HEK293 (cell line): ENCODE data around the gene FOXO3.

ENCODE experiments used
- HOXD13 ChIP-seq: sonication (generic); formaldehyde crosslinking; IDR thresholded peaks from 2 replicates; pipeline ENCODE4 v1.8.0; 2022; ENCODE audit warnings: missing genetic modification reagents, borderline replicate concordance
- MYNN ChIP-seq: fragments of 450-650 bp; formaldehyde crosslinking; IDR thresholded peaks from 2 replicates; pipeline ENCODE4 v1.5.1; 2016; ENCODE audit warnings: missing biosample characterization, missing genetic modification characterization, borderline replicate concordance
- SP3 ChIP-seq: fragments of 450-650 bp; formaldehyde crosslinking; IDR thresholded peaks from 2 replicates; pipeline ENCODE4 v1.5.1; 2016; ENCODE audit warnings: missing biosample characterization, missing genetic modification characterization
- ZEB2 ChIP-seq: fragments of 450-650 bp; formaldehyde crosslinking; IDR thresholded peaks from 2 replicates; pipeline ENCODE4 v1.5.1; 2016; ENCODE audit warnings: missing biosample characterization, missing genetic modification characterization
- ZFP37 ChIP-seq: fragments of 450-650 bp; formaldehyde crosslinking; IDR thresholded peaks from 2 replicates; pipeline ENCODE4 v1.5.1; 2016; ENCODE audit warnings: missing biosample characterization, missing genetic modification characterization
- ZFP69B ChIP-seq: fragments of 450-650 bp; formaldehyde crosslinking; IDR thresholded peaks from 2 replicates; pipeline ENCODE4 v1.5.1; 2016; ENCODE audit warnings: missing biosample characterization, missing genetic modification characterization
- ZNF112 ChIP-seq: fragments of 450-650 bp; formaldehyde crosslinking; IDR thresholded peaks from 2 replicates; pipeline ENCODE4 v1.5.0; 2017; ENCODE audit warnings: missing biosample characterization, missing genetic modification characterization
- ZNF140 ChIP-seq: fragments of 450-650 bp; formaldehyde crosslinking; IDR thresholded peaks from 2 replicates; pipeline ENCODE4 v1.5.1; 2016; ENCODE audit warnings: missing biosample characterization, missing genetic modification characterization
- ZNF157 ChIP-seq: fragments of 450-650 bp; formaldehyde crosslinking; IDR thresholded peaks from 2 replicates; pipeline ENCODE4 v1.5.1; 2016; ENCODE audit warnings: missing biosample characterization, missing genetic modification characterization
- ZNF335 ChIP-seq: fragments of 450-650 bp; formaldehyde crosslinking; conservative IDR thresholded peaks from 2 replicates; pipeline ENCODE4 v1.5.1; 2016; ENCODE audit warnings: missing biosample characterization, missing genetic modification characterization
- ZNF37A ChIP-seq: fragments of 450-650 bp; IDR thresholded peaks from 2 replicates; pipeline ENCODE4 v1.5.1; 2018; ENCODE audit warnings: missing biosample characterization, missing genetic modification characterization
- ZNF529 ChIP-seq: fragments of 450-650 bp; formaldehyde crosslinking; IDR thresholded peaks from 2 replicates; pipeline ENCODE4 v1.5.1; 2017; ENCODE audit warnings: missing genetic modification characterization, missing biosample characterization; ENCODE audit not compliant: insufficient replicate concordance
- ZNF544 ChIP-seq: fragments of 450-650 bp; formaldehyde crosslinking; IDR thresholded peaks from 2 replicates; pipeline ENCODE4 v1.5.0; 2017; ENCODE audit warnings: missing biosample characterization, missing genetic modification characterization
- ZNF548 ChIP-seq: fragments of 450-650 bp; formaldehyde crosslinking; IDR thresholded peaks from 2 replicates; pipeline ENCODE4 v1.5.1; 2016; ENCODE audit warnings: missing biosample characterization, missing genetic modification characterization
- ZNF549 ChIP-seq: fragments of 450-650 bp; IDR thresholded peaks from 2 replicates; pipeline ENCODE4 v1.5.1; 2018; ENCODE audit warnings: missing biosample characterization, missing genetic modification characterization, mild to moderate bottlenecking, inconsistent platforms, moderate library complexity
- ZNF585B ChIP-seq: fragments of 450-650 bp; formaldehyde crosslinking; IDR thresholded peaks from 2 replicates; pipeline ENCODE4 v1.5.1; 2016; ENCODE audit warnings: missing biosample characterization, missing genetic modification characterization
- ZNF596 ChIP-seq: fragments of 450-650 bp; IDR thresholded peaks from 2 replicates; pipeline ENCODE4 v1.5.0; 2018; ENCODE audit warnings: missing biosample characterization, mild to moderate bottlenecking, missing genetic modification characterization, moderate library complexity
- ZNF660 ChIP-seq: fragments of 450-650 bp; IDR thresholded peaks from 2 replicates; pipeline ENCODE4 v1.5.1; 2018; ENCODE audit warnings: missing biosample characterization, mild to moderate bottlenecking, missing genetic modification characterization
- ZNF677 ChIP-seq: fragments of 450-650 bp; IDR thresholded peaks from 2 replicates; pipeline ENCODE4 v1.5.0; 2018; ENCODE audit warnings: missing biosample characterization, mild to moderate bottlenecking, missing genetic modification characterization, moderate library complexity
- ZNF701 ChIP-seq: fragments of 450-650 bp; formaldehyde crosslinking; IDR thresholded peaks from 2 replicates; pipeline ENCODE4 v1.5.1; 2016; ENCODE audit warnings: missing biosample characterization, missing genetic modification characterization
- ZNF776 ChIP-seq: fragments of 450-650 bp; formaldehyde crosslinking; IDR thresholded peaks from 2 replicates; pipeline ENCODE4 v1.5.0; 2017; ENCODE audit warnings: missing biosample characterization, missing genetic modification characterization, borderline replicate concordance
- ZNF777 ChIP-seq: fragments of 450-650 bp; formaldehyde crosslinking; IDR thresholded peaks from 2 replicates; pipeline ENCODE4 v1.5.1; 2017; ENCODE audit warnings: missing biosample characterization, missing genetic modification characterization, borderline replicate concordance
- ZNF785 ChIP-seq: fragments of 450-650 bp; formaldehyde crosslinking; IDR thresholded peaks from 2 replicates; pipeline ENCODE4 v1.5.1; 2016; ENCODE audit warnings: missing biosample characterization, missing genetic modification characterization
- TF ChIP-seq, protein P1 (sequence below): fragments of 450-650 bp; formaldehyde crosslinking; IDR thresholded peaks from 2 replicates; pipeline ENCODE4 v1.5.1; 2017; ENCODE audit warnings: missing biosample characterization, missing genetic modification characterization
- TF ChIP-seq, protein P2 (sequence below): fragments of 450-650 bp; formaldehyde crosslinking; IDR thresholded peaks from 2 replicates; pipeline ENCODE4 v1.5.1; 2016; ENCODE audit warnings: missing biosample characterization, missing genetic modification characterization
- TF ChIP-seq, protein P3 (sequence below): fragments of 450-650 bp; formaldehyde crosslinking; IDR thresholded peaks from 2 replicates; pipeline ENCODE4 v1.5.1; 2016; ENCODE audit warnings: missing biosample characterization, missing genetic modification characterization
- TF ChIP-seq, protein P4 (sequence below): fragments of 450-650 bp; formaldehyde crosslinking; IDR thresholded peaks from 2 replicates; pipeline ENCODE4 v1.5.1; 2016; ENCODE audit warnings: missing biosample characterization, missing genetic modification characterization

The FOXO3 gene

DNA sequence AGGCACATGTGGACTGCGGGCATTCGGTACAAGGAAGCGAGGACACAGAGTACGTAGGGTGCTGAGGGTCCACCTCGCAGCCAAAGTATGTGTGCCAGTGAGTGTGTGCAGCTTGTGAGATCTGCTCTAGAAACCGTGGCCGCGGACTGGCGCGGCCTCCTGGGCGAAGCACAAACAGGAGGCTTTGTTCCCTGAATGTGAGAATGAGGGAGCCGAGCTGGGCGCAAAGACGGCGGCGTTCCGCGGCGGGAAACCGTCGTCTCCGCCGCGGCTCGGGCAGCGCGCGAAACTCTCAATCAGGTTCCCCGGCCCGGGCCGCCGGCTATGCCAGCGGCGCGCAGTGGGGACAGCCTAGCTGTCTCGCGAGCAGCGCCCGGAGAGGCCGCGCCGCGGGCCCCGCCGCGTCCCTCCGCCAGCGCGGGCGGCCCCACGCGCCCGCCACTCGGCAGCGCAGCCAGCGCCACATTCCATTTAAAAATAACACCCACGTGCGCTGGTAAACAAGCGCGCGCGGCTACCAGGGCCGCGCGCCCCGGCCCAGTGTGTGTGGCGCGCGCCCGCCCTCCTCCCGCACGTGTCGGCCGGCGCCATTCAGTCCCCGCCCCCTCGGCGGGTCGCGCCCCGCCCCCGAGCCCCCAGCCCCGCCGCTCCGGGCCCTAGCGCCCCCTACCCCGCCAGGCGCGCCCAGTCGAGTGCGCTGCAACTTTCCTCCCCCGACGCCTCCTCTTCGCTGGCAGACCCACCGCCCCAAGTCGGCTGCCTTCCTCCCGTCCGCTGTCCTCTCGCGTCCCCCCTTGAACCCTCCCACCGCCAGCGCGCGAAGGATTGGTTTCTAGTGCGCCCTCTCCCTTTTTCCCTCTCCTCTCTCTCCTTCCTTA lies 3.0 kb upstream of the FOXO3 start (continued):
- TF ChIP-seq, protein P1, sequence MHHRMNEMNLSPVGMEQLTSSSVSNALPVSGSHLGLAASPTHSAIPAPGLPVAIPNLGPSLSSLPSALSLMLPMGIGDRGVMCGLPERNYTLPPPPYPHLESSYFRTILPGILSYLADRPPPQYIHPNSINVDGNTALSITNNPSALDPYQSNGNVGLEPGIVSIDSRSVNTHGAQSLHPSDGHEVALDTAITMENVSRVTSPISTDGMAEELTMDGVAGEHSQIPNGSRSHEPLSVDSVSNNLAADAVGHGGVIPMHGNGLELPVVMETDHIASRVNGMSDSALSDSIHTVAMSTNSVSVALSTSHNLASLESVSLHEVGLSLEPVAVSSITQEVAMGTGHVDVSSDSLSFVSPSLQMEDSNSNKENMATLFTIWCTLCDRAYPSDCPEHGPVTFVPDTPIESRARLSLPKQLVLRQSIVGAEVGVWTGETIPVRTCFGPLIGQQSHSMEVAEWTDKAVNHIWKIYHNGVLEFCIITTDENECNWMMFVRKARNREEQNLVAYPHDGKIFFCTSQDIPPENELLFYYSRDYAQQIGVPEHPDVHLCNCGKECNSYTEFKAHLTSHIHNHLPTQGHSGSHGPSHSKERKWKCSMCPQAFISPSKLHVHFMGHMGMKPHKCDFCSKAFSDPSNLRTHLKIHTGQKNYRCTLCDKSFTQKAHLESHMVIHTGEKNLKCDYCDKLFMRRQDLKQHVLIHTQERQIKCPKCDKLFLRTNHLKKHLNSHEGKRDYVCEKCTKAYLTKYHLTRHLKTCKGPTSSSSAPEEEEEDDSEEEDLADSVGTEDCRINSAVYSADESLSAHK (tag by site-specific recombination): peak; percentile 99
- TF ChIP-seq ZNF660 (tag by site-specific recombination) (0 out of 2 replicates have a peak, but pooled peaks have one; percentile 28), SP3 (no peak), ZNF37A (no peak), ZEB2 (tag by site-specific recombination) (no peak), ZNF529 (tag by site-specific recombination) (no peak), ZFP69B (tag by site-specific recombination) (peak; percentile 51; the same call in 1 of the 2 replicates), ZNF140 (tag by site-specific recombination) (no peak), ZNF776 (tag by site-specific recombination) (no peak), ZNF701 (tag by site-specific recombination) (peak; percentile 67; the same call in 1 of the 2 replicates), ZNF777 (tag by site-specific recombination) (no peak), ZNF157 (tag by site-specific recombination) (no peak), ZNF112 (tag by site-specific recombination) (no peak), ZNF544 (tag by site-specific recombination) (no peak), ZNF785 (no peak), ZNF677 (tag by site-specific recombination) (0 out of 2 replicates have a peak, but pooled peaks have one; percentile 36), ZFP37 (no peak), ZNF585B (tag by site-specific recombination) (no peak), ZNF548 (no peak), HOXD13 (CRISPR knock-in tag) (no peak), ZNF596 (tag by site-specific recombination) (no peak), MYNN (no peak), ZNF335 (tag by site-specific recombination) (peak; percentile 69; the same call in 1 of the 2 replicates), ZNF549 (tag by site-specific recombination) (no peak)
- TF ChIP-seq, protein P2, sequence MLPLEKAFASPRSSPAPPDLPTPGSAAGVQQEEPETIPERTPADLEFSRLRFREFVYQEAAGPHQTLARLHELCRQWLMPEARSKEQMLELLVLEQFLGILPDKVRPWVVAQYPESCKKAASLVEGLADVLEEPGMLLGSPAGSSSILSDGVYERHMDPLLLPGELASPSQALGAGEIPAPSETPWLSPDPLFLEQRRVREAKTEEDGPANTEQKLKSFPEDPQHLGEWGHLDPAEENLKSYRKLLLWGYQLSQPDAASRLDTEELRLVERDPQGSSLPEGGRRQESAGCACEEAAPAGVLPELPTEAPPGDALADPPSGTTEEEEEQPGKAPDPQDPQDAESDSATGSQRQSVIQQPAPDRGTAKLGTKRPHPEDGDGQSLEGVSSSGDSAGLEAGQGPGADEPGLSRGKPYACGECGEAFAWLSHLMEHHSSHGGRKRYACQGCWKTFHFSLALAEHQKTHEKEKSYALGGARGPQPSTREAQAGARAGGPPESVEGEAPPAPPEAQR: no peak
- TF ChIP-seq, protein P3, sequence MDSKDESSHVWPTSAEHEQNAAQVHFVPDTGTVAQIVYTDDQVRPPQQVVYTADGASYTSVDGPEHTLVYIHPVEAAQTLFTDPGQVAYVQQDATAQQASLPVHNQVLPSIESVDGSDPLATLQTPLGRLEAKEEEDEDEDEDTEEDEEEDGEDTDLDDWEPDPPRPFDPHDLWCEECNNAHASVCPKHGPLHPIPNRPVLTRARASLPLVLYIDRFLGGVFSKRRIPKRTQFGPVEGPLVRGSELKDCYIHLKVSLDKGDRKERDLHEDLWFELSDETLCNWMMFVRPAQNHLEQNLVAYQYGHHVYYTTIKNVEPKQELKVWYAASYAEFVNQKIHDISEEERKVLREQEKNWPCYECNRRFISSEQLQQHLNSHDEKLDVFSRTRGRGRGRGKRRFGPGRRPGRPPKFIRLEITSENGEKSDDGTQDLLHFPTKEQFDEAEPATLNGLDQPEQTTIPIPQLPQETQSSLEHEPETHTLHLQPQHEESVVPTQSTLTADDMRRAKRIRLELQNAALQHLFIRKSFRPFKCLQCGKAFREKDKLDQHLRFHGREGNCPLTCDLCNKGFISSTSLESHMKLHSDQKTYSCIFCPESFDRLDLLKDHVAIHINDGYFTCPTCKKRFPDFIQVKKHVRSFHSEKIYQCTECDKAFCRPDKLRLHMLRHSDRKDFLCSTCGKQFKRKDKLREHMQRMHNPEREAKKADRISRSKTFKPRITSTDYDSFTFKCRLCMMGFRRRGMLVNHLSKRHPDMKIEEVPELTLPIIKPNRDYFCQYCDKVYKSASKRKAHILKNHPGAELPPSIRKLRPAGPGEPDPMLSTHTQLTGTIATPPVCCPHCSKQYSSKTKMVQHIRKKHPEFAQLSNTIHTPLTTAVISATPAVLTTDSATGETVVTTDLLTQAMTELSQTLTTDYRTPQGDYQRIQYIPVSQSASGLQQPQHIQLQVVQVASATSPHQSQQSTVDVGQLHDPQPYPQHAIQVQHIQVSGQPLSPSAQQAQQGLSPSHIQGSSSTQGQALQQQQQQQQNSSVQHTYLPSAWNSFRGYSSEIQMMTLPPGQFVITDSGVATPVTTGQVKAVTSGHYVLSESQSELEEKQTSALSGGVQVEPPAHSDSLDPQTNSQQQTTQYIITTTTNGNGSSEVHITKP (tag by site-specific recombination): peak; percentile 59; the same call in 1 of the 2 replicates
- TF ChIP-seq, protein P4, sequence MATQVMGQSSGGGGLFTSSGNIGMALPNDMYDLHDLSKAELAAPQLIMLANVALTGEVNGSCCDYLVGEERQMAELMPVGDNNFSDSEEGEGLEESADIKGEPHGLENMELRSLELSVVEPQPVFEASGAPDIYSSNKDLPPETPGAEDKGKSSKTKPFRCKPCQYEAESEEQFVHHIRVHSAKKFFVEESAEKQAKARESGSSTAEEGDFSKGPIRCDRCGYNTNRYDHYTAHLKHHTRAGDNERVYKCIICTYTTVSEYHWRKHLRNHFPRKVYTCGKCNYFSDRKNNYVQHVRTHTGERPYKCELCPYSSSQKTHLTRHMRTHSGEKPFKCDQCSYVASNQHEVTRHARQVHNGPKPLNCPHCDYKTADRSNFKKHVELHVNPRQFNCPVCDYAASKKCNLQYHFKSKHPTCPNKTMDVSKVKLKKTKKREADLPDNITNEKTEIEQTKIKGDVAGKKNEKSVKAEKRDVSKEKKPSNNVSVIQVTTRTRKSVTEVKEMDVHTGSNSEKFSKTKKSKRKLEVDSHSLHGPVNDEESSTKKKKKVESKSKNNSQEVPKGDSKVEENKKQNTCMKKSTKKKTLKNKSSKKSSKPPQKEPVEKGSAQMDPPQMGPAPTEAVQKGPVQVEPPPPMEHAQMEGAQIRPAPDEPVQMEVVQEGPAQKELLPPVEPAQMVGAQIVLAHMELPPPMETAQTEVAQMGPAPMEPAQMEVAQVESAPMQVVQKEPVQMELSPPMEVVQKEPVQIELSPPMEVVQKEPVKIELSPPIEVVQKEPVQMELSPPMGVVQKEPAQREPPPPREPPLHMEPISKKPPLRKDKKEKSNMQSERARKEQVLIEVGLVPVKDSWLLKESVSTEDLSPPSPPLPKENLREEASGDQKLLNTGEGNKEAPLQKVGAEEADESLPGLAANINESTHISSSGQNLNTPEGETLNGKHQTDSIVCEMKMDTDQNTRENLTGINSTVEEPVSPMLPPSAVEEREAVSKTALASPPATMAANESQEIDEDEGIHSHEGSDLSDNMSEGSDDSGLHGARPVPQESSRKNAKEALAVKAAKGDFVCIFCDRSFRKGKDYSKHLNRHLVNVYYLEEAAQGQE (tag by site-specific recombination): no peak
